Ovary (tissue), 3 donors: Measurements from ENCODE around the gene GATAD2A.

Source experiments
- CTCF ChIP-seq, 3 donors: fragments of 450-650 bp in 2 of 3; fragments of 200-600 bp in 1 of 3; IDR thresholded peaks; one replicate each; pipeline versions ENCODE4 v1.5.1 to v1.8.0; 2016 to 2022; ENCODE audit warnings: antibody characterized with exemption in 3 of 3, mild to moderate bottlenecking in 1 of 3
- EP300 ChIP-seq: sonication (generic); formaldehyde crosslinking; IDR thresholded peaks from one replicate; pipeline ENCODE4 v1.6.1; 2017; ENCODE audit warnings: antibody characterized with exemption
- POLR2A ChIP-seq: fragments of 450-650 bp; IDR thresholded peaks from one replicate; pipeline ENCODE4 v1.6.1; 2017; ENCODE audit warnings: antibody characterized with exemption, mild to moderate bottlenecking, moderate library complexity
- donor health status: DM: no; HTN: no; CAD: no.

GRCh38 chr19:19501798-19502197 lies 96.3 kb downstream of the GATAD2A start:
- TF ChIP-seq EP300 (no peak), POLR2A (no peak), CTCF (IDR thresholded peaks at IDR 0.05) (no peak)
